Stimulated activated CD4-positive, alpha-beta T cell treated with anti-CD3 and anti-CD28 coated beads, Interleukin-4, amount 100 ng/mL, for 4 hours (primary cell): Measurements from ENCODE around the gene FAM193B.
A peak's percentile ranks its signal among the peaks of the same experiment; 100 is the strongest.

ENCODE experiments used
- DNase-seq, 2 experiments: peaks; one replicate each; pipeline ENCODE4 v3.0.0-alpha.2; 2020

The FAM193B gene

GRCh38 chr5:177512736-177513380 is 41.5 kb downstream of the FAM193B start:
- DNase-seq: no peak

GRCh38 chr5:177511796-177512675 is 42.3 kb downstream of the FAM193B start:
- no peak for DNase-seq

- DNase-seq: no peak
Observed at GRCh38 chr5:177511181-177511580, 43.2 kb downstream of the FAM193B start.

GRCh38 chr5:177510567-177511053 is 43.8 kb downstream of the FAM193B start:
- no peak for DNase-seq

GRCh38 chr5:177509991-177510566 is 44.3 kb downstream of the FAM193B start:
- no peak for DNase-seq

GRCh38 chr5:177509381-177509951 is 44.9 kb downstream of the FAM193B start, which contains the start of gene DOK3:
DOK3 (minus strand) TSS chr5:177509826; CDS start chr5:177509540, 286 bp downstream.
- no peak for DNase-seq

- DNase-seq: no peak
Observed at GRCh38 chr5:177508837-177509236, 45.5 kb downstream of the FAM193B start.

GRCh38 chr5:177508221-177508611 is 46.1 kb downstream of the FAM193B start:
- no peak for DNase-seq

GRCh38 chr5:177507596-177508220 is 46.7 kb downstream of the FAM193B start:
- DNase-seq: no peak

- DNase-seq: no peak
Observed at GRCh38 chr5:177507165-177507564, 47.2 kb downstream of the FAM193B start.

- DNase-seq: no peak
Observed at GRCh38 chr5:177505075-177505474, 49.3 kb downstream of the FAM193B start.

GRCh38 chr5:177504086-177505056 is 50.0 kb downstream of the FAM193B start:
- no peak for DNase-seq

- DNase-seq: no peak
Observed at GRCh38 chr5:177503351-177504085, 50.8 kb downstream of the FAM193B start.

GRCh38 chr5:177502886-177503285 is 51.5 kb downstream of the FAM193B start:
- no peak for DNase-seq

- DNase-seq: no peak
Observed at GRCh38 chr5:177501874-177502678, 52.3 kb downstream of the FAM193B start.

GRCh38 chr5:177500685-177501522 is 53.5 kb downstream of the FAM193B start:
- DNase-seq: peak; percentile 74 to 88

GRCh38 chr5:177499842-177500241 is 54.5 kb downstream of the FAM193B start:
- no peak for DNase-seq

- no peak for DNase-seq
Observed at GRCh38 chr5:177498013-177498787, 56.2 kb downstream of the FAM193B start.
